Activated CD8-positive, alpha-beta T cell treated with anti-CD3 and anti-CD28 coated beads for 36 hours (primary cell): ENCODE results near the gene CILP. TPM values are rescaled to one million over a fixed set of nuclear protein-coding genes. Genes with fewer than 3 reads are reported as not detected.

Experiments used
- ATAC-seq: fragments of 200-7000 bp; cut with Tn5 transposase; one replicate; pipeline ENCODE4 v1.10.0; 2021; ENCODE audit warnings: mild to moderate bottlenecking, moderate library complexity
- CTCF ChIA-PET: fragments of 350-600 bp; sonication (Branson Sonifier 250); formaldehyde crosslinking; loops from one replicate; lab custom pipeline; 2021; ENCODE audit warnings: antibody characterized with exemption; lab: Charles Lee
- POLR2A ChIA-PET: fragments of 350-600 bp; sonication (Branson Sonifier 250); formaldehyde crosslinking; loops from one replicate; lab custom pipeline; 2021; ENCODE audit warnings: antibody characterized with exemption; lab: Charles Lee
- DNase-seq: peaks from one replicate; pipeline ENCODE4 v3.0.0-alpha.2; 2020
- H3K27ac Mint-ChIP-seq: one replicate; pipeline ENCODE4 v1.8.0; 2021; ENCODE audit warnings: mild to moderate bottlenecking, mixed read lengths
- H3K27me3 Mint-ChIP-seq: one replicate; pipeline ENCODE4 v1.8.0; 2021; ENCODE audit warnings: mixed read lengths
- H3K36me3 Mint-ChIP-seq: one replicate; pipeline ENCODE4 v1.8.0; 2021; ENCODE audit warnings: low read depth, mixed read lengths
- H3K4me1 Mint-ChIP-seq: one replicate; pipeline ENCODE4 v1.8.0; 2021; ENCODE audit warnings: low read depth, mixed read lengths
- H3K4me3 Mint-ChIP-seq: one replicate; pipeline ENCODE4 v1.8.0; 2021; ENCODE audit warnings: mild to moderate bottlenecking, moderate library complexity, mixed read lengths
- H3K9me3 Mint-ChIP-seq: one replicate; pipeline ENCODE4 v1.8.0; 2021; ENCODE audit warnings: mixed read lengths
- intact Hi-C: fragments of 100-400 bp; cut with micrococcal nuclease; formaldehyde crosslinking; loops from one replicate; pipeline ENCODE4 v1.10.0; 2022
- total RNA-seq, 2 experiments: library from RNA; stranded (reverse); gene quantifications; one replicate each; pipeline ENCODE4 v1.2.3, GENCODE V29; 2021
- TF ChIP-seq, protein P1 (sequence below): fragments of 200-600 bp; IDR thresholded peaks from one replicate; pipeline ENCODE4 v1.8.0; 2022; ENCODE audit warnings: antibody characterized with exemption, mild to moderate bottlenecking

CILP gene
- total RNA-seq, 2 experiments from 2014 or later: not detected

DNA sequence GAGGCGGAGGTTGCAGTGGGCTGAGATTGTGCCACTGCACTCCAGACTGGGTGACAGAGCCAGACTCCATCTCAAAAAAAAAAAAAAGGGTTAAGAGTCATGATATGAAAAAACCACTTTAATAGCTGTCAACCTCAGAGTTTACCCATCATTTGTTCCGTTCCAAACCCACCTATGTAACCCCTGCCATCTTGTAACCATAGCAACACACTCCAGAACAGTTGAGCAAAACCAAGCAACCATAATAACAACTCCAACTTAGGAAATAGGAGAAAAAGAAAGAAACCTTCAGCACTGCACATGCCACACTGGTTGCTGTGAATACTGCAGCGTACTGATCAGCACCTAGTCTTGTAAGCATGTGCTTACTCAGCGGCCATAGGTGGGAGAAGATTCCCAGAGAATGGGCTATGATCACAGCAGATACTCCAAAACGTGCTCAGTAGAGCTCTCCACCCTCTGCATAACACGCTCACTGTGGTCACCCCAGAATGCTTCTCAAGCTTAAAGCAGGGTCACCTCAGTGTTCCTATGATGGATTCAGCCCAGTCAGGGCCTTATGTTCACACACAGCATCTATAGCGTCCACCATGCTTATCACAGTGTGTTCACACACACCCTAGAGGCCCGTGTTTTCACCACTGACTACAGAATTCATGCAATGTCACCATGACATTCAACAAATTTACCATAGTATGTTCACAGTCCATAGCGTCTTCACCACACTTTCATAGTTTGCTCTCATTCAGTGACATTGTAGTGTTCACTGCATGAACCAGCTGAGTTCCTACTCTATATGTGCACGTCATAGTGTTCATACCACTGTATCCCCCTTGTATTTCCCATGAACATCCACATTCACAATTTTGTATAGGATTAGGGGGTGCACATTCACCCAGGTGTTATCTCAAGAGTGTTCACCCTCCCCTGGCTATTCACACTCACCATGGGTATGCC is 6.5 kb upstream of the CILP start:
- POLR2A ChIA-PET: interaction anchor here (0.7 to 4.4 kb wide), 3 partner anchors 67 to 87 kb away, joined by 3 to 12 read pairs (median 3); partner anchors contain the start of gene RNU5B-1
- intact Hi-C loops: no loop called here
- Mint-ChIP-seq H3K27me3 (peaks cover 1% of the 10 kb centered on the region), H3K27ac (no peak overlapping the region), H3K4me1 (peaks cover 19% of the 10 kb centered on the region), H3K4me3 (peak overlapping the region; percentile 7), H3K9me3 (no peaks in the 10 kb centered on the region), H3K36me3 (no peaks in the 10 kb centered on the region)
- DNase-seq (peak; percentile 12), ATAC-seq (peak; percentile 71)
- TF ChIP-seq, protein P1, sequence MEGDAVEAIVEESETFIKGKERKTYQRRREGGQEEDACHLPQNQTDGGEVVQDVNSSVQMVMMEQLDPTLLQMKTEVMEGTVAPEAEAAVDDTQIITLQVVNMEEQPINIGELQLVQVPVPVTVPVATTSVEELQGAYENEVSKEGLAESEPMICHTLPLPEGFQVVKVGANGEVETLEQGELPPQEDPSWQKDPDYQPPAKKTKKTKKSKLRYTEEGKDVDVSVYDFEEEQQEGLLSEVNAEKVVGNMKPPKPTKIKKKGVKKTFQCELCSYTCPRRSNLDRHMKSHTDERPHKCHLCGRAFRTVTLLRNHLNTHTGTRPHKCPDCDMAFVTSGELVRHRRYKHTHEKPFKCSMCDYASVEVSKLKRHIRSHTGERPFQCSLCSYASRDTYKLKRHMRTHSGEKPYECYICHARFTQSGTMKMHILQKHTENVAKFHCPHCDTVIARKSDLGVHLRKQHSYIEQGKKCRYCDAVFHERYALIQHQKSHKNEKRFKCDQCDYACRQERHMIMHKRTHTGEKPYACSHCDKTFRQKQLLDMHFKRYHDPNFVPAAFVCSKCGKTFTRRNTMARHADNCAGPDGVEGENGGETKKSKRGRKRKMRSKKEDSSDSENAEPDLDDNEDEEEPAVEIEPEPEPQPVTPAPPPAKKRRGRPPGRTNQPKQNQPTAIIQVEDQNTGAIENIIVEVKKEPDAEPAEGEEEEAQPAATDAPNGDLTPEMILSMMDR: no peak
- CTCF ChIA-PET: interaction anchor here (1.6 kb wide), 1 partner anchor 116 kb away, joined by 3 read pairs; no protein-coding TSS in a partner anchor

DNA sequence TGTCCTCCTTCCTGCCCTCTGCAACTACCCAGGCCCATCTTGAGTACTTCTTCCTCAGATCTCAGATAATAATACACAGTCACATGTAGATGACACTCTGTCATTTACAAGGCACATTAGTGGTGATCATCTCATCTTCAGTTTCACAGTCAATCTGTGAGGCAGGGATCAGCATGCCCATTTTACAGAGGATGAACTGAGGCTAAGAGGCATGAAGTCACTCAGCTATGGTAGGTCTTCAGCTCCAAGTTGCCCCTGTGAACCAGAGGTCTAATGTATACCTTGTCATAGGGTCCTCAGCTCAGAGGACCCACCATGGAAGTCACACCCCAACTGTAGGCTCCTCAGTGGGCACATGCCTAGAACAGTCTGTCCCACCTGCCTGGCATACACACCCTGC is 4.2 kb upstream of the CILP start:
- ChIA-PET POLR2A (interaction anchor here (0.9 to 1.4 kb wide), 2 partner anchors 82 to 89 kb away, joined by 3 read pairs; partner anchors contain the start of gene RNU5B-1), CTCF (interaction anchor here (0.6 to 1.2 kb wide), 3 partner anchors 28 to 82 kb away, joined by 3 to 5 read pairs (median 3); no protein-coding TSS in a partner anchor)
- Mint-ChIP-seq H3K36me3 (no peaks in the 10 kb centered on the region), H3K4me3 (no peak overlapping the region), H3K9me3 (no peaks in the 10 kb centered on the region), H3K27ac (no peak overlapping the region), H3K27me3 (peaks cover 1% of the 10 kb centered on the region), H3K4me1 (peaks cover 24% of the 10 kb centered on the region)
- intact Hi-C loops: no loop called here
- no peak for ATAC-seq
- DNase-seq: no peak
- TF ChIP-seq, protein P1: no peak

DNA sequence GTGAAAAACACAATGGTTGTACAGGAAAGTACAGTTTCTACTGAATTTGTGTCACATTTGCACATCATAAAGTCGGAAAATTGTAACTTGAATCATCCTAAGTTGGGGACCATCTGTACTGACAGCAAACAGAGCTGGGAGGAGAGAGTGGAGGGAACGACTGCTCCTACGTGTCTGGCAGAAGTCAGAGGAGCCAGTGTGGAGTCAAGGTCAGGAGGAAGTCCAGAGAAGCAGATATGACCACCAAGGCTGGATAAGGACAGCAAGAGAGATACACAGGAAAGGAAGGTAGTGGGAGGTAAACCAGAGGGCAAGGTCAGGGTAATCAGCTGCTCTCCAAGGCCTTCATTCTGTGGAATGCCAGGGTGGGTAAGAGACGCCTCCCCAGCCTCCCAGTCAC is 2.7 kb upstream of the CILP start:
- Mint-ChIP-seq H3K4me3 (no peak overlapping the region), H3K36me3 (no peaks in the 10 kb centered on the region), H3K27me3 (peaks cover 1% of the 10 kb centered on the region), H3K4me1 (peaks cover 20% of the 10 kb centered on the region), H3K27ac (no peak overlapping the region), H3K9me3 (no peaks in the 10 kb centered on the region)
- DNase-seq (no peak), ATAC-seq (no peak)
- TF ChIP-seq, protein P1: no peak
- ChIA-PET CTCF (interaction anchor here (0.6 to 0.9 kb wide), 2 partner anchors 84 to 428 kb away, joined by 3 read pairs; no protein-coding TSS in a partner anchor), POLR2A (interaction anchor here (1.4 kb wide), 1 partner anchor 84 kb away, joined by 3 read pairs; no protein-coding TSS in a partner anchor)
- intact Hi-C loops: no loop called here

DNA sequence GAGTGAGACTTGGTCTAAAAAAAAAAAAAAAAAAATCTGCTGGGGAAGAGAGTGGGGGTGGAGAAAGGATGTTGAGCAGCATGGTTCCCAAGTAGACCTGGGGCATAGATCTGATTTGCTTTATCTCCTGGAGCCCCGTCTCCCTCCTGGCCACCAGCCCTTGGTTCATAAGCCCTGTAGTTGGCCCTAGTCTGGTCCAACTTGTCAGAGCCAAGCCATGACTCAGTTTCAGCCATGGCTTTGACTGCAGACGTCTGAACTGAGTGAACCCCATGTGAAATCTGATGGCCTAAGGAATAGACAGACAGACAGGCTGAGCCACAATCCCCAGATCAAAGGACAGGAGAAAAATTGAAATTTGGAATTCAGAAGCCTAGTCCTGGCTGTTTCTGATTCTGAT is 2.0 kb upstream of the CILP start:
- intact Hi-C loops: no loop called here
- no peak overlapping the region for H3K27ac Mint-ChIP-seq
- TF ChIP-seq, protein P1: no peak
- no peaks in the 10 kb centered on the region for H3K36me3 Mint-ChIP-seq
- no peak overlapping the region for H3K4me3 Mint-ChIP-seq
- DNase-seq (no peak), ATAC-seq (no peak)
- ChIA-PET CTCF (interaction anchor here (1.2 kb wide), 1 partner anchor 73 kb away, joined by 3 read pairs; no protein-coding TSS in a partner anchor), POLR2A (interaction anchor here (0.8 kb wide), 2 partner anchors 11 to 87 kb away, joined by 3 to 4 read pairs; no protein-coding TSS in a partner anchor)
- no peaks in the 10 kb centered on the region for H3K9me3 Mint-ChIP-seq
- H3K27me3 Mint-ChIP-seq: peaks cover 1% of the 10 kb centered on the region
- peaks cover 13% of the 10 kb centered on the region for H3K4me1 Mint-ChIP-seq
